H9 (cell line): ENCODE measurements around the gene IRF2. TPM values are rescaled to one million over a fixed set of nuclear protein-coding genes. Genes with fewer than 3 reads are reported as not detected.

Experiments used
- DNase-seq: peaks from one replicate; pipeline ENCODE4 v3.0.0-alpha.2; 2017
- H2AFZ ChIP-seq: one replicate; pipeline ENCODE4 v1.6.1; 2013; ENCODE audit warnings: mild to moderate bottlenecking, low read length, control low read depth, moderate library complexity
- H2AK5ac ChIP-seq: 2 replicates; pipeline ENCODE4 v1.6.1; 2013; ENCODE audit warnings: low read length, control low read depth, mixed read lengths; ENCODE audit not compliant: insufficient read length
- H2BK120ac ChIP-seq: one replicate; pipeline ENCODE4 v1.6.1; 2013; ENCODE audit warnings: low read depth, mild to moderate bottlenecking, low read length, control low read depth, inconsistent platforms; ENCODE audit not compliant: poor library complexity, severe bottlenecking
- H2BK12ac ChIP-seq: 2 replicates; pipeline ENCODE4 v1.6.1; 2013; ENCODE audit warnings: low read length, control low read depth, mixed read lengths, low read depth; ENCODE audit not compliant: insufficient read length
- H2BK15ac ChIP-seq: 2 replicates; pipeline ENCODE4 v1.6.1; 2013; ENCODE audit warnings: low read depth, low read length, control low read depth
- H2BK20ac ChIP-seq: one replicate; pipeline ENCODE4 v1.6.1; 2013; ENCODE audit warnings: low read depth, mild to moderate bottlenecking, low read length, control low read depth, inconsistent platforms; ENCODE audit not compliant: poor library complexity, severe bottlenecking
- H2BK5ac ChIP-seq: 2 replicates; pipeline ENCODE4 v1.6.1; 2013; ENCODE audit warnings: low read length, control low read depth, mixed read lengths; ENCODE audit not compliant: insufficient read length
- H3K14ac ChIP-seq: 2 replicates; pipeline ENCODE4 v1.6.1; 2013; ENCODE audit warnings: low read length, control low read depth; ENCODE audit not compliant: insufficient read depth
- H3K18ac ChIP-seq: 2 replicates; pipeline ENCODE4 v1.6.1; 2013; ENCODE audit warnings: low read depth, mild to moderate bottlenecking, mixed read lengths, low read length, control low read depth; ENCODE audit not compliant: insufficient read length
- H3K23ac ChIP-seq: 2 replicates; pipeline ENCODE4 v1.6.1; 2013; ENCODE audit warnings: low read length, control low read depth, mixed read lengths, low read depth; ENCODE audit not compliant: insufficient read length
- H3K23me2 ChIP-seq: 2 replicates; pipeline ENCODE4 v1.6.1; 2013; ENCODE audit warnings: low read depth, mild to moderate bottlenecking, mixed read lengths, low read length, control low read depth; ENCODE audit not compliant: insufficient read length, poor library complexity, severe bottlenecking
- H3K27ac ChIP-seq: 2 replicates; pipeline ENCODE4 v1.5.1; 2013; ENCODE audit warnings: low read length, control low read depth, mixed read lengths, low read depth; ENCODE audit not compliant: insufficient read length
- H3K27me3 ChIP-seq: 2 replicates; pipeline ENCODE4 v1.6.1; 2013; ENCODE audit warnings: low read length, control low read depth, inconsistent platforms; ENCODE audit not compliant: insufficient read depth
- H3K4ac ChIP-seq: 2 replicates; pipeline ENCODE4 v1.6.1; 2013; ENCODE audit warnings: low read depth, mild to moderate bottlenecking, control low read depth, inconsistent platforms, low read length, moderate library complexity
- H3K4me1 ChIP-seq: 2 replicates; pipeline ENCODE4 v1.6.1; 2013; ENCODE audit warnings: low read length, control low read depth, inconsistent platforms; ENCODE audit not compliant: insufficient read depth
- H3K4me2 ChIP-seq: 2 replicates; pipeline ENCODE4 v1.6.1; 2013; ENCODE audit warnings: low read length, control low read depth, mixed read lengths; ENCODE audit not compliant: insufficient read length, insufficient read depth
- H3K56ac ChIP-seq: 2 replicates; pipeline ENCODE4 v1.6.1; 2013; ENCODE audit warnings: low read depth, mild to moderate bottlenecking, mixed read lengths, low read length, control low read depth; ENCODE audit not compliant: insufficient read length
- H3K79me1 ChIP-seq: 2 replicates; pipeline ENCODE4 v1.6.1; 2013; ENCODE audit warnings: low read depth, mild to moderate bottlenecking, moderate library complexity, low read length, control low read depth, inconsistent platforms; ENCODE audit not compliant: insufficient read depth, poor library complexity, severe bottlenecking
- H3K79me2 ChIP-seq: 2 replicates; pipeline ENCODE4 v1.6.1; 2013; ENCODE audit warnings: low read length, control low read depth, inconsistent platforms; ENCODE audit not compliant: insufficient read depth
- H3K9ac ChIP-seq: 2 replicates; pipeline ENCODE4 v1.6.1; 2013; ENCODE audit warnings: low read length, control low read depth, mixed read lengths; ENCODE audit not compliant: insufficient read length; ENCODE audit errors: extremely low read depth
- H3K9me3 ChIP-seq: one replicate; pipeline ENCODE4 v1.6.1; 2013; ENCODE audit warnings: low read depth, low read length, inconsistent platforms; ENCODE audit not compliant: control insufficient read depth
- H3T11ph ChIP-seq: one replicate; pipeline ENCODE4 v1.6.1; 2013; ENCODE audit warnings: mild to moderate bottlenecking, low read length, control low read depth, inconsistent platforms
- H4K20me1 ChIP-seq: one replicate; pipeline ENCODE4 v1.6.1; 2013; ENCODE audit not compliant: control insufficient read depth, insufficient read length, insufficient read depth
- H4K5ac ChIP-seq: 2 replicates; pipeline ENCODE4 v1.6.1; 2013; ENCODE audit warnings: low read depth, mild to moderate bottlenecking, mixed read lengths, low read length, control low read depth; ENCODE audit not compliant: insufficient read length
- H4K8ac ChIP-seq: replicated peaks from 2 replicates; pipeline ENCODE4 v1.6.1; 2013; ENCODE audit warnings: low read length, control low read depth, mixed read lengths, low read depth; ENCODE audit not compliant: insufficient read length
- H4K91ac ChIP-seq: 2 replicates; pipeline ENCODE4 v1.6.1; 2013; ENCODE audit warnings: low read depth, mild to moderate bottlenecking, moderate library complexity, mixed read lengths, low read length, control low read depth; ENCODE audit not compliant: insufficient read length
- H3K27ac Mint-ChIP-seq, 3 experiments: 2 replicates in 2 of 3; 3 replicates in 1 of 3; pipeline ENCODE4 v1.8.0; 2020 to 2021; ENCODE audit warnings: mixed read lengths in 3 of 3, mild to moderate bottlenecking in 1 of 3, moderate library complexity in 1 of 3
- H3K27me3 Mint-ChIP-seq: 2 replicates; pipeline ENCODE4 v1.8.0; 2021; ENCODE audit warnings: low read depth, mild to moderate bottlenecking, moderate library complexity, mixed read lengths
- H3K36me3 Mint-ChIP-seq, 3 experiments: 2 replicates in 2 of 3; 3 replicates in 1 of 3; pipeline ENCODE4 v1.8.0; 2020 to 2021; ENCODE audit warnings: low read depth in 3 of 3, mixed read lengths in 3 of 3; ENCODE audit not compliant: insufficient read depth in 1 of 3
- H3K4me1 Mint-ChIP-seq, 2 experiments: 2 replicates each; pipeline ENCODE4 v1.8.0; 2020; ENCODE audit warnings: mixed read lengths in 2 of 2
- H3K4me3 Mint-ChIP-seq, 2 experiments: 2 replicates in 1 of 2; 3 replicates in 1 of 2; pipeline ENCODE4 v1.8.0; 2020 to 2021; ENCODE audit warnings: mild to moderate bottlenecking in 2 of 2, mixed read lengths in 2 of 2, moderate library complexity in 1 of 2
- H3K9me3 Mint-ChIP-seq, 2 experiments: 2 replicates in 1 of 2; 3 replicates in 1 of 2; pipeline ENCODE4 v1.8.0; 2020; ENCODE audit warnings: mild to moderate bottlenecking in 2 of 2, mixed read lengths in 2 of 2, moderate library complexity in 1 of 2
- WGBS: extraction: QIAGEN DNeasy Blood & Tissue Kit; methylation state at CpG from one replicate; pipeline ENCODE4 v1.1.7; 2013; ENCODE audit warnings: missing lambda C conversion rate, low lambda C conversion rate, mixed read lengths; ENCODE audit not compliant: insufficient read length; ENCODE audit errors: extremely low coverage; 5-methylcytosine and 5-hydroxymethylcytosine counted together
- total RNA-seq: library from RNA; stranded (reverse); gene quantifications from 2 replicates; pipeline ENCODE4 v1.2.1, GENCODE V29; 2021
- TF ChIP-seq, protein P1 (sequence below): fragments of 200-600 bp; sonication (generic); conservative IDR thresholded peaks from 3 replicates; pipeline ENCODE4 v1.8.0; 2021; ENCODE audit warnings: antibody characterized with exemption, mild to moderate bottlenecking

IRF2 gene
- total RNA-seq, 1 experiment from 2014 or later, result 13.5 TPM

DNA sequence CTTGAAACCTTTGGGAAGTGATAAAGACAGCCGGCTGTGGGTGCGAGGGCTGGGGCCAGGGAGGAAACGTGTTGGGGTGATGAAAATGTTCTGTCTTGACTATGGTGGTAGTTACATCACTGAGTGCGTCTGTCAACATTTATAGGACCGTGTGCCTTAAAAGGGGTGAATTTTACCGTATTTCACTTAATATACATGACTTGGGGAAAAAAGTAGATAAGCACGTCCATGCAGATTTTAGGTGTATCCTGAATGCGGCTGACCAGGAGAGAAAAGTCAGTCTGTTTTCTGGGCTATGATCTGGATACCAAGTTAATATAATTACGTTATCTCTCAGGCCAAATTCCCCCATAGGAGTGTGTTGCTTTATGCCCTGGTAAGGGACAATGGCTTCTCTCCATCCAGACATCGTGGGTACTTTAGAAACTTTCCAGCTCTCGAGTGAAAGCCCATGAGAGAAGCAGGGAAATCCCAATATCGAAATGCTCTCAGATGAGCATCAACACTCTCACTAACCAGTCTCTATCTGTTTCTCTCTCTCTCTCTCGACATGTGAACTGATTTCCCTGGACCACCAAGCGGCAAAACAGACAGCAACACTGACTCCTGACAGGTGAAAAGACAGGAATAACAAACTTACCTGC, 71.5 kb downstream of the IRF2 start:
- Histone ChIP-seq H3K27me3 (no peaks in the 10 kb centered on the region), H3K4me1 (peaks cover 8% of the 10 kb centered on the region; the same call in 1 of the 2 replicates), H4K20me1 (no peaks in the 10 kb centered on the region), H2BK20ac (no peak overlapping the region), H3K9me3 (no peaks in the 10 kb centered on the region), H3K23ac (no peak overlapping the region), H4K5ac (no peak overlapping the region), H4K8ac (no peak overlapping the region), H2BK5ac (no peak overlapping the region), H2BK120ac (no peak overlapping the region), H2AFZ (no peak overlapping the region), H3K23me2 (no peaks in the 10 kb centered on the region), H3K14ac (no peak overlapping the region), H3K56ac (no peak overlapping the region), H4K91ac (no peak overlapping the region), H2BK12ac (peak overlapping the region; percentile 24), H3K79me2 (no peaks in the 10 kb centered on the region), H3K4me2 (no peak overlapping the region), H3K9ac (no peak overlapping the region), H2BK15ac (peak overlapping the region; percentile 17; the same call in 1 of the 2 replicates), H3K79me1 (no peaks in the 10 kb centered on the region), H3K27ac (no peak overlapping the region), H3K4ac (no peak overlapping the region), H3K18ac (no peak overlapping the region), H2AK5ac (no peak overlapping the region), H3T11ph (no peak overlapping the region)
- Mint-ChIP-seq H3K9me3 (no peaks in the 10 kb centered on the region; a peak in 1 of 5 replicates), H3K4me3 (peak overlapping the region in 1 of 2 experiments; percentile 8; a peak in 1 of 5 replicates), H3K27ac (peak overlapping the region; percentile 95 to 99 (median 98); a peak in 6 of 7 replicates), H3K27me3 (no peaks in the 10 kb centered on the region; the same call in 1 of the 2 replicates), H3K36me3 (peaks cover 12 to 35% (median 33%) of the 10 kb centered on the region in 3 experiments; a peak in 6 of 7 replicates), H3K4me1 (peaks cover 46 to 51% of the 10 kb centered on the region in 2 experiments)
- no CpG with 5 or more reads among the region's 14 CpGs for WGBS
- DNase-seq, result no peak
- TF ChIP-seq, protein P1, sequence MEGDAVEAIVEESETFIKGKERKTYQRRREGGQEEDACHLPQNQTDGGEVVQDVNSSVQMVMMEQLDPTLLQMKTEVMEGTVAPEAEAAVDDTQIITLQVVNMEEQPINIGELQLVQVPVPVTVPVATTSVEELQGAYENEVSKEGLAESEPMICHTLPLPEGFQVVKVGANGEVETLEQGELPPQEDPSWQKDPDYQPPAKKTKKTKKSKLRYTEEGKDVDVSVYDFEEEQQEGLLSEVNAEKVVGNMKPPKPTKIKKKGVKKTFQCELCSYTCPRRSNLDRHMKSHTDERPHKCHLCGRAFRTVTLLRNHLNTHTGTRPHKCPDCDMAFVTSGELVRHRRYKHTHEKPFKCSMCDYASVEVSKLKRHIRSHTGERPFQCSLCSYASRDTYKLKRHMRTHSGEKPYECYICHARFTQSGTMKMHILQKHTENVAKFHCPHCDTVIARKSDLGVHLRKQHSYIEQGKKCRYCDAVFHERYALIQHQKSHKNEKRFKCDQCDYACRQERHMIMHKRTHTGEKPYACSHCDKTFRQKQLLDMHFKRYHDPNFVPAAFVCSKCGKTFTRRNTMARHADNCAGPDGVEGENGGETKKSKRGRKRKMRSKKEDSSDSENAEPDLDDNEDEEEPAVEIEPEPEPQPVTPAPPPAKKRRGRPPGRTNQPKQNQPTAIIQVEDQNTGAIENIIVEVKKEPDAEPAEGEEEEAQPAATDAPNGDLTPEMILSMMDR, result no peak
